ENCODE results near the gene ENTHD1.

The ENTHD1 gene

GRCh38 chr22:39893526-39893925, at the start of gene ENTHD1:
Gene ENTHD1 (minus strand): TSS chr22:39893760. CDS start chr22:39887748, 6,012 bp downstream.
- no peak for DNase-seq
- no peak for TF ChIP-seq POLR2A (IDR thresholded peaks at IDR 0.05; ENCODE audit: low read length)
- no peak for TF ChIP-seq GATA1 (IDR thresholded peaks at IDR 0.05; ENCODE audit: low read depth, low read length)

GRCh38 chr22:39943337-39943736, 49.8 kb upstream of the ENTHD1 start:
- no peak for TF ChIP-seq GATA1 (IDR thresholded peaks at IDR 0.05; ENCODE audit: low read depth, low read length)
- TF ChIP-seq POLR2A (IDR thresholded peaks at IDR 0.05; ENCODE audit: low read length) = no peak
- DNase-seq = peak in 1 of 2 experiments; percentile 35

GRCh38 chr22:39942439-39943230, 49.1 kb upstream of the ENTHD1 start:
- DNase-seq = peak; percentile 39 to 45

GRCh38 chr22:39941601-39942000, 48.0 kb upstream of the ENTHD1 start:
- DNase-seq = peak; percentile 40 to 59
- TF ChIP-seq GATA1 (IDR thresholded peaks at IDR 0.05; ENCODE audit: low read depth, low read length) (no peak), POLR2A (IDR thresholded peaks at IDR 0.05; ENCODE audit: low read length) (no peak)

More at GRCh38 chr22:39942439-39943230, 49.1 kb upstream of the ENTHD1 start:
- TF ChIP-seq POLR2A (IDR thresholded peaks at IDR 0.05; ENCODE audit: low read length) = no peak
- no peak for TF ChIP-seq GATA1 (IDR thresholded peaks at IDR 0.05; ENCODE audit: low read depth, low read length)

GRCh38 chr22:39940757-39941305, 47.3 kb upstream of the ENTHD1 start:
- peak; percentile 35 to 48 for DNase-seq
- no peak for TF ChIP-seq POLR2A (IDR thresholded peaks at IDR 0.05; ENCODE audit: low read length)
- TF ChIP-seq GATA1 (IDR thresholded peaks at IDR 0.05; ENCODE audit: low read depth, low read length) = no peak

GRCh38 chr22:39939830-39940229, 46.3 kb upstream of the ENTHD1 start:
- TF ChIP-seq POLR2A (IDR thresholded peaks at IDR 0.05; ENCODE audit: low read length) (no peak), GATA1 (IDR thresholded peaks at IDR 0.05; ENCODE audit: low read depth, low read length) (no peak)
- no peak for DNase-seq

GRCh38 chr22:39938509-39939111, 45.0 kb upstream of the ENTHD1 start:
- TF ChIP-seq GATA1 (IDR thresholded peaks at IDR 0.05; ENCODE audit: low read depth, low read length) = no peak
- DNase-seq = no peak

- DNase-seq = no peak
These were observed 44.3 kb upstream of the ENTHD1 start for GRCh38 chr22:39937906-39938305.

GRCh38 chr22:39936523-39937145, 43.1 kb upstream of the ENTHD1 start:
- TF ChIP-seq POLR2A (IDR thresholded peaks at IDR 0.05; ENCODE audit: low read length) (no peak), GATA1 (IDR thresholded peaks at IDR 0.05; ENCODE audit: low read depth, low read length) (no peak)
- DNase-seq = no peak

More at GRCh38 chr22:39937906-39938305, 44.3 kb upstream of the ENTHD1 start:
- TF ChIP-seq GATA1 (IDR thresholded peaks at IDR 0.05; ENCODE audit: low read depth, low read length) = no peak

- no peak for TF ChIP-seq GATA1 (IDR thresholded peaks at IDR 0.05; ENCODE audit: low read depth, low read length)
- no peak for TF ChIP-seq POLR2A (IDR thresholded peaks at IDR 0.05; ENCODE audit: low read length)
- DNase-seq = no peak
These were observed 42.1 kb upstream of the ENTHD1 start for GRCh38 chr22:39935612-39936011.

GRCh38 chr22:39935116-39935515, 41.6 kb upstream of the ENTHD1 start:
- DNase-seq = no peak
- no peak for TF ChIP-seq POLR2A (IDR thresholded peaks at IDR 0.05; ENCODE audit: low read length)
- TF ChIP-seq GATA1 (IDR thresholded peaks at IDR 0.05; ENCODE audit: low read depth, low read length) = no peak

- no peak for TF ChIP-seq POLR2A (IDR thresholded peaks at IDR 0.05; ENCODE audit: low read length)
- TF ChIP-seq GATA1 (IDR thresholded peaks at IDR 0.05; ENCODE audit: low read depth, low read length) = no peak
- no peak for DNase-seq
These were observed 40.2 kb upstream of the ENTHD1 start for GRCh38 chr22:39933741-39934140.

GRCh38 chr22:39932918-39933649, 39.5 kb upstream of the ENTHD1 start:
- DNase-seq = peak; percentile 84 to 85
- TF ChIP-seq GATA1 (IDR thresholded peaks at IDR 0.05; ENCODE audit: low read depth, low read length) (no peak), POLR2A (IDR thresholded peaks at IDR 0.05; ENCODE audit: low read length) (no peak)
